Measurements from ENCODE around the gene ANKRD65.
A peak's percentile ranks its signal among the peaks of the same experiment; 100 is the strongest.

ANKRD65 gene

DNA sequence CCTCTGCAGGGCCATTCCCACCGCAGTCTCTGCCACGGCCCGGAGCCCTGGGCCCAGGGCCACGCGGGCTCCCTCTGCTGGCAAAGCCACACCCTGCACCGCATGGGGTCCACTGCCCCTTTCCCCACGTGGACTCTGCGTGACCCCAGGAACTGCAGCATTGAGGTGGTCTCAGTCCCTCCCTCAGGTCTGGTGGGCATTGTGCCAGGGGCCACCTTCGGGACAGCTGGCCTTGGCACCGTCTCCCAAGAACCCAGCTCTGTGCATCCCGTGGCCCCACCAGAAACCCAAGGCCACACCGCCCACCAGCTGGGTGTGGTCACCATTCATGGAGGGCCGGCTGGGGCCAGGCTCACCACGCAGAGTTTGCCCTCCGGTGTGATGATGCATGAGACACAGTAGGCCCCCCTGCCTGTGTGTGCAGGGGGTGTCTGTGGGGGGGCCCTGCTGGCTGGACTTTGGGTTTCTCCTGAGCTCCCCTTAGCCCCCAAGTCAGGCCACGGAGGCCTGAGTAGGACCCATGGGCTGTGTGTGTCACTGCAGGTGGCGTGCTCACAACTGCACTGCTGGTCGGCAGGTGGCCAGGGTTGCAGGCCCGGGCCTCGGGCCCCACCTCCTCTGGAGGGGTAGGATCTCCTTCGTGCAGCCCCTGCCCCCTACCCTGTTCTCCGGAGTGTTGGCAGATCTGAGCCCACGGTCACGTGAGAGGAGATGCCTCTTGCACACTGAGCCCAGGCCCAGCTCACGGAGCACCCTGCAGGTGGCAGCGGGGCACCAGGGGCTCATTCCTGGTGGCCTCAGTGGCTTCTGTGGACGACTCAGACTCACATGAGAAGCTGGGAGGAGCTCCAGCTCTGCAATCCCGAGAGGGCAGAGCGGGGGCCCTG, 20.2 kb upstream of the ANKRD65 start:
- peak; percentile 39 for DNase-seq (ENCODE audit: low spot score)

DNA sequence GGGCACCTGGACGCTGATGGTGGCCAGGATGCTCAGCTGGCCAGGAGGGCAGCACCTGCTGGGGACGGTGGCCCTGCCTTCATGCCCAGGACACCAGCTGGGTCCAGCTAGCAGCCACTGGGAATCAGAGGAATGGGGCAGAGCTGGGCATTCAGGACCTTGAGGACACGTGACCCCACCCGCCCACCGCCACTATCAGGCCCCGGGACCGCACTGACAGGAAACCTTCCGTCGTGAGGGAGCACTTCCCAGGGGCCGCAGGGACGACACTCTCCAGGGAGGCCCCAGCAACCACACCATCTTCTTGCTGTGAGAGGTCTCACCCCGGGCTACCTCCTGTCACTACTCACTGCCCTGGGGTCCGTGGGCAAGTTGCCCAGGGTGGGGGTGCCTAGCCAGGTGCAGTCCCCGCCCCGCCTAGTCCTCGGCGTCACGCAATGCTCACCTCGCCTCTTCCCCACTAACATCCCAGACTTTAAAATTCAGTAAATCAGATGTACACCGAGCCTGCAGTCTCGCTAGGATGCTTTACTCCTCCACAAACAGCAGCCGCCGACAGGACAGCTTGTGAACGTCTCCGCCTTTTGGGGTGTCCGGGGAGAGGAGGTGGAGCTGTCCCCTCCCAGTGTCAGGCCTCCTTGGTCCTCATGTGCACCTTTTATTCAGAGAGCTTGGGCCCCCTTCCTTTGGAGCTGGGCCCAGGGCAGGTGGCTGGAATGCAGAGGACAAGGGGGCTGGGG, 19.4 kb upstream of the ANKRD65 start:
- DNase-seq (ENCODE audit: low spot score): no peak

- DNase-seq (ENCODE audit: low spot score): no peak
Measured at GRCh38 chr1:1439546-1440261, 18.6 kb upstream of the ANKRD65 start.

DNA sequence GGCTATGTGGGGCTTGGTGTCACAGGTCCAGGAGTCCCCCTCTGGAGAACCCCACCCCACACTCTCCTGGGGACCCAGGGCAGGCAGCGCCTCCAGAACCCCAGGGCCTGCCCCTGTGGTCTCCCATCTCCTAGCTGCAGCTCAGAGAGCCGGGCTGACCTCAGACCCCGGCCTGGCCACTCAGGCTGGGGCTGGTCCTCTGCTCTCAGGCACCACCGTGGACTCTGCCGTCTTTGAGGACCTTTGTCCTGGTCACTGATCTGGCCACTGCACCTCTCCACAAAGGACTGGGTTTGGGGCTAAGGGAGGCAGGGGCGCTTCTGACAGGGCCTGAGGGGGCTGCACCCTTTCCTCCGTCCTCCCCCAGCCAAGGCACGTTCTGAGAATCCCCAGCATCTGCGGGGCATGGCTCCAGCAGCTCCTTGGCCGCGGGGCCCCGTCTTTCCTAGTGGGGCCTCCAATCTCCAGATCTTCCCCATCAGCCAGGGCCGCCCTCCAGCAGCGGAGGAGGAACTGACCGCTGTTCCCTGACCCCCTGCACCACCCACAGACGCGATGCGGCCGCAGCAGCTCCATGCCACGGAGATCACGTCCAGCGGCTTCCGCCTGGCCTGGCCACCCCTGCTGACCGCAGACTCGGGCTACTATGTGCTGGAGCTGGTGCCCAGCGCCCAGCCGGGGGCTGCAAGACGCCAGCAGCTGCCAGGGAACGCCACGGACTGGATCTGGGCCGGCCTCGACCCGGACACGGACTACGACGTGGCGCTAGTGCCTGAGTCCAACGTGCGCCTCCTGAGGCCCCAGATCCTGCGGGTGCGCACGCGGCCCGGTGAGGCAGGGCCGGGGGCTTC, 17.7 kb upstream of the ANKRD65 start:
- no peak for DNase-seq (ENCODE audit: low spot score)

DNA sequence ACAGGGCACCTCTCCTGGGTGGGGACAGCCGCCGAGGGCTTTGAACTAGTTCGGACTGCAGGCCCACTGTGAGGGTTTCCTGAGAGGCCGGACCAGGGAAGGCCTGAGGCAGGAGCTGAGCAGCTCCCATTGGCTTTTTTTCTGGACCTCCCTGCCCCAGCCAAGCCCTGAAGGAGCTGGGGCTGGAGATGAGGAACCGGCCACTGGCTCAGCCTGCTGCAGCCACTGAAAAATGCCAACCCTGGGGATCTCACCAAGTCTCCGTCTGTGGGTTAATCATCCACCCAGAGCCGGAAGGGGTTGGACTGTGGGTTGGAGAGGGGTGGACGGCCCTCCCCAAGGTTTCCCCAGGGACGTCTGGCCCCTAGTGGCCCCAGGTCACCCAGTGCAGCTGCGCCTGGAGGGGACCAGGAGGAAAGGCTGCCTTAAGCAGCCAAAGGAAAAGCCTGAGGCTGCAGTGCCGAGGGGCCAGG, 16.9 kb upstream of the ANKRD65 start:
- no peak for DNase-seq (ENCODE audit: low spot score)

GRCh38 chr1:1437033-1437903, 16.2 kb upstream of the ANKRD65 start:
- no peak for DNase-seq (ENCODE audit: low spot score)

DNA sequence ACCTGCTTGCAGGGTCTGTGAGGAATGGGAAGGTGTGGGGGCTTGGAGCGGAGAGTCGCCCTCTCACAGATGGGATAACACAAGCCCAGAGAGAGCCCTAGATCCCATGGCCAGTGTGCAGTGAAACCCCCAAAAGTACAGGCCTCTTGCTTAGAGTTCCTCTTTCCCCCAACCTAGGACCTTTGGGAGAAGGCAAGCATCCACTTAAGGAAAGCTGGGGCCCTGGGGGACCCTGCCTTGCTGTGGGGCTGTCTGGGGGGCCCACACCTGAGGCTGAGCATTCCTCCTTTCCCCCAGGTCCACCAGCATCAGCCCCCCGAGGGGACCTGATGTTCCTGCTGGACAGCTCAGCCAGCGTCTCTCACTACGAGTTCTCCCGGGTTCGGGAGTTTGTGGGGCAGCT, 15.6 kb upstream of the ANKRD65 start:
- DNase-seq (ENCODE audit: low spot score): no peak

GRCh38 chr1:1435911-1436629, 15.0 kb upstream of the ANKRD65 start:
- no peak for DNase-seq (ENCODE audit: low spot score)

GRCh38 chr1:1435106-1435903, 14.2 kb upstream of the ANKRD65 start, which contains the start of gene VWA1:
TSS of gene VWA1 (plus strand) at chr1:1435690. CDS start at chr1:1435749, 59 bp downstream.
- peak; percentile 27 for DNase-seq (ENCODE audit: low spot score)

GRCh38 chr1:1434824-1435105, 13.7 kb upstream of the ANKRD65 start:
- DNase-seq (ENCODE audit: low spot score): no peak

GRCh38 chr1:1434131-1434823, 13.2 kb upstream of the ANKRD65 start:
- no peak for DNase-seq (ENCODE audit: low spot score)

DNA sequence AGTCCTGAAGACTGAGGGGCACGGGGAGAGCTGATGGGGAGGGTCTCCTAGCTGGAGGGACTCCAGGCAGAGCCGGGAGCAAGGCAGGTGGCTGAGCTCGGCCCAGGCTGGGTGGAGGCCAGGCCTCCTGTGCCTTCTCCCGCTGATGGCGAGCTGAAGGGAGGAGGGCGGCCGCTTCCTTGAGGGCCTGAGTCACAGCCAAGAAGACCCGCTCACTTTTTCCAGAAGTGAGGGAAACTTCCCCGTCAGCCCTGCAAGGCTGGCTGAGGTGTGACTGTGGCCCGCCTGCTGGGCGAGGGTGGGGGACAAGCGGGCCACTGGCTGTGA, 12.7 kb upstream of the ANKRD65 start:
- no peak for DNase-seq (ENCODE audit: low spot score)

DNA sequence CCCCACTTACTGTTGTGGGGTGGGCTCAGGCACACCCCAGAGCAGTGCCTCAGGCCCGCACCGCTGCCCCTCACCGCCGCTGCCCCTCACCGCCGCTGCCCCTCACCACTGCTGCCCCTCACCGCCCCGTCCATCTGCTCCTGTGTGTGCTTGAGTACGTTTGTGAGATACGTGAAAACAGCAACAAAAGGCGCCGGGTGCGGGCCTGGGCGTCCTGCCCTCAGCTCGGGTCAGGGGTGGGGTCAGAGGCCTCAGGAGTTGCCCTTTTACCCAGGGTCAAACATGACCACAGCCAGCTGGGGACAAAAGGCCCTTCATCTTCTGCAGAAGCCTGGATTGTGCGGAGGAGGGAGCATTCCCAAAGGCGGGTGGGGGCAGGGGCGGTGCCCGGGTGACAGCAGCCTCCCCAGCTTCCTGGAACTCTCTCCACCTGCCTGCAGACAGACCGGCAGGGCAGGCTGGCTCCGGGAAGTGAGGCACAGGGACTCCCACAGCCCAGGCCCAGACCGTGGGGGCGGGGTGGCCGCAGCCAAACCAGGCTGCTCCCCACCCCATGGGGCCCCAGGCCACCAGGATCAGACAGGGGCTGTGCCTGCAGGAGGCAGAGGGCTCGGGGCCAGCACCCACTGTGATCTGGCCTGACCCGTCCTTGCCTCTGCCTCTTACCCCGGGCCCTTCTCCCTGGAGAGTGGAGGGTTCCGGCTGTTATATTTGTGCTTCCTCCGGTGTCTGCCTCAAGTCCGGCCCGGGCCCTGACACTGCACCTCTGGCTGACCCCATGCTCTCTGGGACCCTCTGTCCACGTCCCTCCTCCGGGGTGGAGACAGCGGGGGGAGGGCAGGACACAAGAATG, 12.1 kb upstream of the ANKRD65 start:
- no peak for DNase-seq (ENCODE audit: low spot score)

- no peak for DNase-seq (ENCODE audit: low spot score)
Measured at GRCh38 chr1:1432274-1432950, 11.3 kb upstream of the ANKRD65 start.

DNA sequence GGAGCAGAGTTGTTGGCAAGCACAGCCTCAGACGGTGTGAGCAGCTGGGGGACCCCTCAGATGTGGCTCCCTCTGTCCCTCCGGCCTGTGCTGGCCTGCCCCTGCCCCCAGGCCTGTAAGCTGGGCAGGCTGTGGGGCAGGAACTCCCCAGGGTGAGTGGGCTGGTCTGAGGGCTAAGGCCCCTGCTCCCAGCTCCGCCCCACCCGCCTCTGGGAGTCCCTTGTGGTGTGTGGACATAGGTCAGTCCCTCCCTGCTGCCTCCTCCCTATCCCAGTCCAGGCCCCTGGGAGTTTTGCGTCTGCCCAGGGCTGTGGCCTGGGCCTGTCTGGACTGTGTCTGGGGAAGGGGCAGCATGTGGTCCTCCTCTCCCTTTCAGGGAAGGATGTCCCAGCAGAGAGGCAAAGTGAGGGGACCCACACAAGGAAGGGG, 10.8 kb upstream of the ANKRD65 start:
- DNase-seq (ENCODE audit: low spot score): no peak

DNA sequence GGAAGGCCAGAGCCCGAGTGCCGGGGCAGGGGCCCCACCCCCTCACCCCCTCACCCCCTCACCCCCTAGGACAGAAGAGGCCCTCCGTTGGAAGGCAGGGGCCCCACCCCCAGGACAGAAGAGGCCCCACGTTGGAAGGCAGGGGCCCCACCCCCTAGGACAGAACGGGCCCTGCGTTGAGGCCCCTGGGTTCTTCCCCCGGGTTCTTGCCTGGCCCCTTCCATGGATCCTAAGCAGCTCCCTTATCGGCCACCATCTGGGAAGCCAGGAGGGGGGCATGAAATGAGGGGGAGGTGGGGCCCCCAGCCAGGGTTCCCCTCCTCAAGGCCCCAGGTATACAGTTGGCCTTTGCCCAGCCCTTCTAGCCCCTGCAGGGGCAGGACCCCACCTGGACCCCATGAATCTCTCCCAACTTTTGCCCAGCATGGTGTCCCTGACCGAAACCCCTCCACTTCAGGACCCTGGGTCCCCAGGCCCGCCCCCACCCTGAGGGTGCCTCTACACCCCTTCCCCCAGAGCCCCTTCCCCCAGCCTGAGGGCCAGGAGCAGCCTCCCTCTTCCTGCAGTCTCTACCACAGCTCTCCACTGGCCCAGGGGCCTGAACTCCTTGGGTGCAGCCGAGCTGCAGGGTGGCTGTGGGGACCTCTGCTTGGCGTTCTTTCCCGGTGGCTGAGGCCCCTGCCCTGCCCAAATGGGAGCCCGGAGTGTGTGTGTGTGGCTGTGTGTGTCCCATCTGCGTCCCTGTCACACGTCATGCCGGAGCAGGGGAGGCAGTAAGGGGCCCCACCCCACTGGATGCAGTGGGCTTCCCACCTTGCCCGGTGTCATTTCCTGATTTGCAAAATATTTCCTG, 10.1 kb upstream of the ANKRD65 start:
- DNase-seq (ENCODE audit: low spot score): no peak

All from hematopoietic multipotent progenitor cell treated with erythropoietin and hydrocortisone succinate and interleukin-3 and kit ligand, for 17 days (in vitro differentiated cells).